GM06990 (cell line): ENCODE data around the gene CAMTA1.
"Not testable (repeated sequence)": the region's sequence is repeated elsewhere in the genome, so short reads cannot be mapped to it uniquely, and the experiment has no call there.

ENCODE experiments used
- DNase-seq: peaks from one replicate; pipeline ENCODE4 v3.0.0-alpha.2; 2011; ENCODE audit not compliant: insufficient read length; ENCODE audit errors: extremely low read depth
- H3K27me3 ChIP-seq: replicated peaks from 2 replicates; pipeline ENCODE4 v1.6.0; 2011; ENCODE audit warnings: low read length; ENCODE audit not compliant: control insufficient read depth, insufficient read depth
- H3K36me3 ChIP-seq: 2 replicates; pipeline ENCODE4 v1.5.1; 2011; ENCODE audit warnings: low read length; ENCODE audit not compliant: control insufficient read depth, insufficient read depth
- H3K4me3 ChIP-seq: replicated peaks from 2 replicates; pipeline ENCODE4 v1.5.1; 2011; ENCODE audit warnings: low read depth, mild to moderate bottlenecking, control low read depth, low read length
- CTCF ChIP-seq: IDR thresholded peaks from 2 replicates; pipeline ENCODE4 v1.5.1; 2011; ENCODE audit warnings: low read length, control low read depth, mild to moderate bottlenecking, inconsistent platforms; ENCODE audit not compliant: insufficient read depth, poor library complexity, severe bottlenecking

CAMTA1 gene

GRCh38 chr1:7153464-7153863 is 368.2 kb downstream of the CAMTA1 start:
- no peak for DNase-seq

GRCh38 chr1:7159116-7159781 is 374.0 kb downstream of the CAMTA1 start:
- no peak for DNase-seq
- H3K4me3 ChIP-seq: no peak overlapping the region
- no peaks in the 10 kb centered on the region for H3K36me3 ChIP-seq
- no peaks in the 10 kb centered on the region for H3K27me3 ChIP-seq
- TF ChIP-seq CTCF: no peak

More at GRCh38 chr1:7153464-7153863, 368.2 kb downstream of the CAMTA1 start:
- no peaks in the 10 kb centered on the region for H3K36me3 ChIP-seq
- no peak for TF ChIP-seq CTCF
- no peaks in the 10 kb centered on the region for H3K27me3 ChIP-seq
- no peak overlapping the region for H3K4me3 ChIP-seq

GRCh38 chr1:7168554-7168953 is 383.3 kb downstream of the CAMTA1 start:
- H3K36me3 ChIP-seq, H3K4me3 ChIP-seq, H3K27me3 ChIP-seq, DNase-seq: not testable (repeated sequence)

GRCh38 chr1:7171168-7171567 is 385.9 kb downstream of the CAMTA1 start:
- DNase-seq: no peak
- Histone ChIP-seq H3K27me3 (no peaks in the 10 kb centered on the region; the same call in 1 of the 2 replicates), H3K4me3 (no peak overlapping the region), H3K36me3 (no peaks in the 10 kb centered on the region)
- TF ChIP-seq CTCF: no peak

GRCh38 chr1:7171574-7171973 is 386.3 kb downstream of the CAMTA1 start:
- no peak for TF ChIP-seq CTCF
- no peak for DNase-seq
- Histone ChIP-seq H3K36me3 (no peaks in the 10 kb centered on the region), H3K27me3 (no peaks in the 10 kb centered on the region; the same call in 1 of the 2 replicates), H3K4me3 (no peak overlapping the region)

GRCh38 chr1:7172804-7173203 is 387.6 kb downstream of the CAMTA1 start:
- Histone ChIP-seq H3K36me3 (no peaks in the 10 kb centered on the region), H3K27me3 (no peaks in the 10 kb centered on the region; the same call in 1 of the 2 replicates), H3K4me3 (no peak overlapping the region)
- no peak for TF ChIP-seq CTCF
- no peak for DNase-seq
